ENCODE measurements around the gene ETFBKMT.

DNA sequence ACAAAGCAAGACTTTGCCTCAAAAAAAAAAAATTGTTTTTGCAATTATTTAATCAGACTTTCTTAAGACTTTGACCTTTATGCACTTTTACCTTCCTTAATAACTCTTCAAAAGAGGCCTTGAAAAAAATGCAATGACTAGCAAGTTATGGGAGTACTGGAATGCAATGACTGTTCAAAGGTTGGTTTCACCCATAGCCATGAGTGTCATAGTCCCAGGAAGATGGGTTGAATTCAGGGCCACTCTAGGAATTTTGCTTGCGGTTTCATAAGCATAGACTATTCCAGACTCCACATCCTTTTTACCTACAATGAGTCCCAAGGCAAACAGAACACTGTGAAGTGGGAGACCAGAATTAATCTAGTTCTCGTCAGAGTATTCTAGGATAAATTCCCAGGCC is 39.2 kb upstream of the ETFBKMT start:
- TF ChIP-seq CTCF (conservative IDR thresholded peaks at IDR 0.05): no peak
- no peak for TF ChIP-seq EZH2 (IDR thresholded peaks at IDR 0.05; ENCODE audit: low read depth)
